Transverse colon (tissue), 4 donors: Measurements from ENCODE around the gene FRAT2.

ENCODE experiments used
- EP300 ChIP-seq: sonication (generic); formaldehyde crosslinking; IDR thresholded peaks from one replicate; pipeline ENCODE4 v1.6.1; 2017; ENCODE audit warnings: antibody characterized with exemption, low read depth
- POLR2A ChIP-seq: fragments of 450-650 bp; IDR thresholded peaks from one replicate; pipeline ENCODE4 v1.6.1; 2016; ENCODE audit warnings: antibody characterized with exemption, mild to moderate bottlenecking, moderate library complexity
- POLR2AphosphoS5 ChIP-seq, 3 donors: sonication (generic); formaldehyde crosslinking; IDR thresholded peaks; one replicate each; pipeline ENCODE4 v1.6.1; 2016; ENCODE audit warnings: antibody characterized with exemption in 3 of 3
- TF ChIP-seq, protein P1 (sequence below), 5 experiments: fragments of 200-600 bp in 3 of 5; fragments of 450-650 bp in 2 of 5; sonication (generic) in 3 of 5; IDR thresholded peaks; 1 replicate in 2 of 5; 2 replicates in 3 of 5; pipeline ENCODE4 v1.5.1; 2016 to 2017; ENCODE audit warnings: antibody characterized with exemption in 5 of 5, inconsistent platforms in 3 of 5, mild to moderate bottlenecking in 2 of 5, moderate library complexity in 1 of 5

DNA sequence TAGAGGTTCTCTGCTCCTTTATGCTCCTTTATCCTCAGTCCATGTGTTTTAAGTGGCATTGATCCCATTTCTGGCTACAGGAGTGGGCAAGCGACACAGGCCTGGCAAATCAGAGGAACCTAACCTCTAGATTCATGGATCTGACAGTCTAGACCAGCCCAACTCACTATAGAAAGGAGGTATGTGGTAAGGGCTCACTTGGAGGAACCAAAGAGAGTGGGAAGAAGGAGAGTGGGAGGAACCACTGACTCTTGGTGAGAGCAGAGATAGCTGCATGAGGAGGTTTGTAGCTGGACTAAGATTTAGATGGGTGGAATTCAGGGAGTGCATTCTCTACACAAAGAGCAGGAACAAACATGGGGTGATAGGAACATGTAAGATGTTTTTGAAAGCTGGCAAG lies 27.1 kb downstream of the FRAT2 start:
- TF ChIP-seq POLR2AphosphoS5 (IDR thresholded peaks at IDR 0.05) (no peak), POLR2A (no peak), EP300 (no peak)
- TF ChIP-seq, protein P1, sequence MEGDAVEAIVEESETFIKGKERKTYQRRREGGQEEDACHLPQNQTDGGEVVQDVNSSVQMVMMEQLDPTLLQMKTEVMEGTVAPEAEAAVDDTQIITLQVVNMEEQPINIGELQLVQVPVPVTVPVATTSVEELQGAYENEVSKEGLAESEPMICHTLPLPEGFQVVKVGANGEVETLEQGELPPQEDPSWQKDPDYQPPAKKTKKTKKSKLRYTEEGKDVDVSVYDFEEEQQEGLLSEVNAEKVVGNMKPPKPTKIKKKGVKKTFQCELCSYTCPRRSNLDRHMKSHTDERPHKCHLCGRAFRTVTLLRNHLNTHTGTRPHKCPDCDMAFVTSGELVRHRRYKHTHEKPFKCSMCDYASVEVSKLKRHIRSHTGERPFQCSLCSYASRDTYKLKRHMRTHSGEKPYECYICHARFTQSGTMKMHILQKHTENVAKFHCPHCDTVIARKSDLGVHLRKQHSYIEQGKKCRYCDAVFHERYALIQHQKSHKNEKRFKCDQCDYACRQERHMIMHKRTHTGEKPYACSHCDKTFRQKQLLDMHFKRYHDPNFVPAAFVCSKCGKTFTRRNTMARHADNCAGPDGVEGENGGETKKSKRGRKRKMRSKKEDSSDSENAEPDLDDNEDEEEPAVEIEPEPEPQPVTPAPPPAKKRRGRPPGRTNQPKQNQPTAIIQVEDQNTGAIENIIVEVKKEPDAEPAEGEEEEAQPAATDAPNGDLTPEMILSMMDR (IDR thresholded peaks at IDR 0.05) = no peak
